ENCODE results near the gene C11orf86. TPM values are rescaled to one million over a fixed set of nuclear protein-coding genes. Genes with fewer than 3 reads are reported as not detected.

The C11orf86 gene
- not detected for total RNA-seq
- polyA plus RNA-seq: not detected
- total RNA-seq: 0 reads per million in 6 experiments

- POLR2A ChIA-PET: no interaction called here
- Mint-ChIP-seq H3K4me3 (no peak within 1 kb of the TSS), H3K9me3 (peaks cover 0 to 10% (median 0%) of the 10 kb centered on the region in 9 donors), H3K27ac (peak within 1 kb of the TSS in 1 of 10 donors; percentile 66), H3K36me3 (no peaks in the 10 kb centered on the region), H3K27me3 (peaks cover 4 to 23% (median 5%) of the 10 kb centered on the region in 5 donors), H3K4me1 (peaks cover 0 to 4% (median under 1%) of the 10 kb centered on the region in 4 donors)
- no peak for DNase-seq
- no peak for ATAC-seq
These were observed at the start of gene C11orf86 for GRCh38 chr11:66974724-66975404. TSS of gene C11orf86 (plus strand) at chr11:66975304. CDS start at chr11:66975363, 59 bp downstream.

- H3K36me3 Mint-ChIP-seq: peaks cover 2 to 4% (median 3%) of the 10 kb centered on the region in 3 donors
- H3K9me3 Mint-ChIP-seq: peaks cover 0 to 2% (median under 1%) of the 10 kb centered on the region in 9 donors
- peaks cover 0 to 1% (median 0%) of the 10 kb centered on the region in 4 donors for H3K4me1 Mint-ChIP-seq
- ATAC-seq: no peak
- DNase-seq: no peak
- H3K4me3 Mint-ChIP-seq: no peak overlapping the region
- POLR2A ChIA-PET: no interaction called here
- no peak overlapping the region for H3K27ac Mint-ChIP-seq
- H3K27me3 Mint-ChIP-seq: peaks cover 0 to 8% (median 2%) of the 10 kb centered on the region in 5 donors
These were observed 45.4 kb upstream of the C11orf86 start for GRCh38 chr11:66929753-66930152.

GRCh38 chr11:66932543-66932942 is 42.6 kb upstream of the C11orf86 start:
- no peaks in the 10 kb centered on the region for H3K9me3 Mint-ChIP-seq
- no peak overlapping the region for H3K27ac Mint-ChIP-seq
- POLR2A ChIA-PET: no interaction called here
- ATAC-seq: no peak
- H3K4me1 Mint-ChIP-seq: peaks cover 0 to 3% (median 0%) of the 10 kb centered on the region in 4 donors
- H3K36me3 Mint-ChIP-seq: peaks cover 0 to 3% (median 2%) of the 10 kb centered on the region in 3 donors
- peaks cover 1 to 8% (median 2%) of the 10 kb centered on the region in 5 donors for H3K27me3 Mint-ChIP-seq
- DNase-seq: no peak
- H3K4me3 Mint-ChIP-seq: no peak overlapping the region

- Mint-ChIP-seq H3K27me3 (peaks cover 1 to 8% (median 2%) of the 10 kb centered on the region in 5 donors), H3K9me3 (no peaks in the 10 kb centered on the region), H3K4me1 (peaks cover 0 to 3% (median 0%) of the 10 kb centered on the region in 4 donors), H3K36me3 (peaks cover 0 to 3% (median 2%) of the 10 kb centered on the region in 3 donors), H3K27ac (no peak overlapping the region), H3K4me3 (no peak overlapping the region)
- POLR2A ChIA-PET: no interaction called here
- ATAC-seq: no peak
- no peak for DNase-seq
These were observed 41.6 kb upstream of the C11orf86 start for GRCh38 chr11:66933531-66933930.

GRCh38 chr11:66934950-66935779 is 39.9 kb upstream of the C11orf86 start:
- no peak for DNase-seq
- ATAC-seq: no peak
- H3K27me3 Mint-ChIP-seq: peaks cover 1 to 8% (median 2%) of the 10 kb centered on the region in 5 donors
- no peaks in the 10 kb centered on the region for H3K9me3 Mint-ChIP-seq
- POLR2A ChIA-PET: interaction anchor here (0.7 kb wide), 1 partner anchor 16 kb away, joined by 3 read pairs; no protein-coding TSS in a partner anchor
- H3K36me3 Mint-ChIP-seq: peaks cover 0 to 3% (median 2%) of the 10 kb centered on the region in 3 donors
- no peak overlapping the region for H3K27ac Mint-ChIP-seq
- H3K4me1 Mint-ChIP-seq: peaks cover 0 to 3% (median 0%) of the 10 kb centered on the region in 4 donors
- no peak overlapping the region for H3K4me3 Mint-ChIP-seq

- DNase-seq (no peak), ATAC-seq (no peak)
- Mint-ChIP-seq H3K27ac (no peak overlapping the region), H3K9me3 (no peaks in the 10 kb centered on the region), H3K4me3 (no peak overlapping the region), H3K36me3 (peaks cover 0 to 3% (median 2%) of the 10 kb centered on the region in 3 donors), H3K27me3 (peaks cover 0 to 8% (median 2%) of the 10 kb centered on the region in 5 donors), H3K4me1 (peaks cover 0 to 3% (median 0%) of the 10 kb centered on the region in 4 donors)
- POLR2A ChIA-PET: no interaction called here
These were observed 38.8 kb upstream of the C11orf86 start for GRCh38 chr11:66936311-66936711.

GRCh38 chr11:66937193-66937733 is 37.8 kb upstream of the C11orf86 start:
- Mint-ChIP-seq H3K9me3 (no peaks in the 10 kb centered on the region), H3K36me3 (peaks cover 0 to 3% (median 2%) of the 10 kb centered on the region in 3 donors), H3K4me3 (no peak overlapping the region), H3K27me3 (peaks cover 0 to 8% (median 2%) of the 10 kb centered on the region in 5 donors), H3K27ac (peak overlapping the region in 1 of 10 donors; percentile 26), H3K4me1 (peaks cover 0 to 3% (median 0%) of the 10 kb centered on the region in 4 donors)
- ATAC-seq: no peak
- POLR2A ChIA-PET: no interaction called here
- DNase-seq: no peak

GRCh38 chr11:66938582-66939135 is 36.4 kb upstream of the C11orf86 start:
- POLR2A ChIA-PET: no interaction called here
- Mint-ChIP-seq H3K4me1 (peaks cover 0 to 3% (median 0%) of the 10 kb centered on the region in 4 donors), H3K27me3 (peaks cover 0 to 7% (median 2%) of the 10 kb centered on the region in 5 donors), H3K27ac (no peak overlapping the region), H3K4me3 (no peak overlapping the region), H3K9me3 (no peaks in the 10 kb centered on the region), H3K36me3 (peaks cover 0 to 7% (median 2%) of the 10 kb centered on the region in 3 donors)
- ATAC-seq: no peak
- DNase-seq: no peak

- POLR2A ChIA-PET: interaction anchor here (0.6 to 0.7 kb wide), 2 partner anchors 192 to 1657 kb away, joined by 3 to 4 read pairs; no protein-coding TSS in a partner anchor
- H3K27ac Mint-ChIP-seq: no peak overlapping the region
- no peaks in the 10 kb centered on the region for H3K9me3 Mint-ChIP-seq
- peaks cover 0 to 2% (median 0%) of the 10 kb centered on the region in 4 donors for H3K4me1 Mint-ChIP-seq
- DNase-seq: no peak
- no peaks in the 10 kb centered on the region for H3K27me3 Mint-ChIP-seq
- H3K36me3 Mint-ChIP-seq: peaks cover 0 to 2% (median 0%) of the 10 kb centered on the region in 3 donors
- no peak overlapping the region for H3K4me3 Mint-ChIP-seq
- no peak for ATAC-seq
These were observed 25.0 kb upstream of the C11orf86 start for GRCh38 chr11:66950112-66950535.

- POLR2A ChIA-PET: no interaction called here
- Mint-ChIP-seq H3K27ac (no peak overlapping the region), H3K9me3 (no peaks in the 10 kb centered on the region), H3K36me3 (peaks cover 0 to 2% (median 0%) of the 10 kb centered on the region in 3 donors), H3K27me3 (no peaks in the 10 kb centered on the region), H3K4me1 (peaks cover 0 to 4% (median 0%) of the 10 kb centered on the region in 4 donors), H3K4me3 (no peak overlapping the region)
- DNase-seq: no peak
- ATAC-seq: no peak
These were observed 24.0 kb upstream of the C11orf86 start for GRCh38 chr11:66951135-66951534.

- Mint-ChIP-seq H3K36me3 (peaks cover 0 to 2% (median 0%) of the 10 kb centered on the region in 3 donors), H3K4me3 (no peak overlapping the region), H3K27me3 (no peaks in the 10 kb centered on the region), H3K27ac (no peak overlapping the region), H3K4me1 (peaks cover 4 to 8% (median 5%) of the 10 kb centered on the region in 4 donors), H3K9me3 (no peaks in the 10 kb centered on the region)
- ATAC-seq: no peak
- DNase-seq: no peak
- POLR2A ChIA-PET: interaction anchor here (0.7 kb wide), 1 partner anchor 134 kb away, joined by 3 read pairs; no protein-coding TSS in a partner anchor
These were observed 23.2 kb upstream of the C11orf86 start for GRCh38 chr11:66951927-66952337.

Data from naive thymus-derived CD8-positive, alpha-beta T cell (primary cell).